PC-3 (cell line): ENCODE results near the gene NRIP1. TPM values are rescaled to one million over a fixed set of nuclear protein-coding genes. Genes with fewer than 3 reads are reported as not detected.
"Not testable (repeated sequence)": the region's sequence is repeated elsewhere in the genome, so short reads cannot be mapped to it uniquely, and the experiment has no call there.

Experiments used
- ATAC-seq: fragments of 200-7000 bp; cut with Tn5 transposase; 2 replicates; pipeline ENCODE4 v1.9.1; 2020; ENCODE audit warnings: mild to moderate bottlenecking, moderate library complexity
- BruUV-seq: library from RNA; stranded (reverse); fragments of 400-500 nt; replicated peaks from 2 replicates; lab custom pipeline; 2021; lab: Mats Ljungman, UMichigan
- CTCF ChIA-PET: fragments of 300-600 bp; sonication (Branson Sonifier 250); formaldehyde crosslinking; loops from one replicate; lab custom pipeline; 2022; ENCODE audit warnings: antibody characterized with exemption; lab: Charles Lee
- POLR2A ChIA-PET: fragments of 300-600 bp; sonication (Branson Sonifier 250); formaldehyde crosslinking; loops from one replicate; lab custom pipeline; 2022; ENCODE audit warnings: antibody characterized with exemption; ENCODE audit not compliant: unreplicated experiment; lab: Charles Lee
- DNase-seq: peaks from one replicate; pipeline ENCODE4 v3.0.0-alpha.2; 2015
- H2AFZ ChIP-seq: fragments of 300-600 bp; sonication (generic); 2 replicates; pipeline ENCODE4 v1.6.0; 2016; ENCODE audit warnings: antibody characterized with exemption, low read length
- H3F3A ChIP-seq: fragments of 300-600 bp; sonication (generic); one replicate; pipeline ENCODE4 v1.6.0; 2017; ENCODE audit warnings: antibody characterized with exemption, low read length, control low read depth, mild to moderate bottlenecking; ENCODE audit not compliant: unreplicated experiment
- H3K27ac ChIP-seq: fragments of 300-600 bp; sonication (generic); 2 replicates; pipeline ENCODE4 v1.5.1; 2016; ENCODE audit warnings: mild to moderate bottlenecking, low read length
- H3K27me3 ChIP-seq: fragments of 300-600 bp; sonication (generic); 2 replicates; pipeline ENCODE4 v1.6.1; 2016; ENCODE audit warnings: low read length, mixed read lengths
- H3K36me3 ChIP-seq: fragments of 300-600 bp; sonication (generic); 2 replicates; pipeline ENCODE4 v1.6.1; 2016; ENCODE audit warnings: low read depth, mixed run types, low read length, mixed read lengths
- H3K4me1 ChIP-seq: fragments of 300-600 bp; sonication (generic); 2 replicates; pipeline ENCODE4 v1.5.1; 2016; ENCODE audit warnings: low read length; ENCODE audit not compliant: insufficient read depth
- H3K4me2 ChIP-seq: fragments of 300-600 bp; sonication (generic); 2 replicates; pipeline ENCODE4 v1.6.0; 2016; ENCODE audit warnings: low read length
- H3K4me3 ChIP-seq: fragments of 300-600 bp; sonication (generic); 2 replicates; pipeline ENCODE4 v1.5.1; 2016; ENCODE audit warnings: mild to moderate bottlenecking, low read length, mixed read lengths
- H3K79me2 ChIP-seq: fragments of 300-600 bp; sonication (generic); 2 replicates; pipeline ENCODE4 v1.6.1; 2017; ENCODE audit warnings: low read length, mixed read lengths
- H3K9ac ChIP-seq: fragments of 300-600 bp; sonication (generic); 2 replicates; pipeline ENCODE4 v1.6.0; 2016; ENCODE audit warnings: mild to moderate bottlenecking, low read length
- H3K9me2 ChIP-seq: fragments of 300-600 bp; sonication (generic); replicated peaks from 2 replicates; pipeline ENCODE4 v1.6.1; 2016; ENCODE audit warnings: mixed run types, low read length, mixed read lengths
- H3K9me3 ChIP-seq: fragments of 300-600 bp; sonication (generic); 2 replicates; pipeline ENCODE4 v1.6.1; 2016; ENCODE audit warnings: low read length, mixed read lengths
- H4K20me1 ChIP-seq: fragments of 300-600 bp; sonication (generic); 2 replicates; pipeline ENCODE4 v1.6.1; 2016; ENCODE audit warnings: low read length, mixed read lengths
- CTCF ChIP-seq: fragments of 300-600 bp; sonication (generic); conservative IDR thresholded peaks from 2 replicates; pipeline ENCODE4 v1.5.1; 2017; ENCODE audit warnings: antibody characterized with exemption, low read depth, mild to moderate bottlenecking, low read length
- EZH2 ChIP-seq: fragments of 300-600 bp; sonication (generic); IDR thresholded peaks from one replicate; pipeline ENCODE4 v1.6.1; 2017; ENCODE audit warnings: antibody characterized with exemption, mild to moderate bottlenecking, low read length; ENCODE audit not compliant: unreplicated experiment
- EZH2phosphoT487 ChIP-seq: fragments of 300-600 bp; sonication (generic); IDR thresholded peaks from 2 replicates; pipeline ENCODE4 v1.6.1; 2018; ENCODE audit warnings: mild to moderate bottlenecking, antibody characterized with exemption, low read length, borderline replicate concordance
- intact Hi-C: fragments of 100-400 bp; cut with micrococcal nuclease; formaldehyde crosslinking; loops from 2 replicates; pipeline ENCODE4 v1.9.0; 2023
- total RNA-seq: library from RNA; depleted of rRNA; stranded (reverse); fragments of >200 nt; gene quantifications from 2 replicates; pipeline ENCODE4 v1.2.3, GENCODE V29; 2014

NRIP1 gene
- total RNA-seq, 1 experiment from 2014 or later = 69.2 TPM

DNA sequence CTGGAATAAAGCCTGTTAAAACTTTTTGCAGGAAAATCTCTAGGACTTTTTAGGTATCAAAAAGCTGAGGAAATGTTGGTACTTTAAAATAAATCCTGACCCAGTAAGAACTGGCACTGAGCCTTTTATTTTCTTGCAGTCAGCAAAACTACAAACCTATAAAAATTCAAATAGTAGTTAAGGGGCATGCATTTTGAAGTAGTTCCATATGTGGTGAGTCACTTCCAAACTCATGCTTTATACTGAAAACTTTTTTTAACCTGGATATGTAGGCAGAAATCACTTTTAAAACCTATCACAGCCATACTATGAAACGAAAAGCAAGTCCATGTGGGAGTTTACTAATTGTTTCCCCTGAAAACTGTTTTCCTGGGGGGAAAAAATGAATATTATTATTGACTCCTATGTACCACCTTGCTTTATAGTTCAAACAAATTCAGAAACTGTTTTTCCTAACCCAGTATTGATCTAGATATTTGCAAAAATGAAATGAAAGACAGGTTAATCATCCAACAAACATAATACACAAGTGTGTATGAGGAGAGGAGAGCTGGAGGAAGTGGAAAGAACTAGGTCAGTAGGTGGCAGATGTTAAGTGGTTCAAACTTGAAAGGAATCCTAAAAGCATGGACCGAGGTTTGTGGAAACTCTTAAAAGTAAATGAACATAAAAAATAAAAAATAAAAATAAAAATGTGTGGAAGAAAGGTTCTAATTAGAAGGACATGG, 30.5 kb downstream of the NRIP1 start:
- H3K9me3 ChIP-seq = no peaks in the 10 kb centered on the region
- H3K27ac ChIP-seq = peak overlapping the region; percentile 63
- intact Hi-C loops = loop anchor here (2.0 kb wide), 1 partner anchor 27 kb away; no protein-coding TSS in a partner anchor
- CTCF ChIA-PET = interaction anchor here (1.1 kb wide), 1 partner anchor 519 kb away, joined by 5 read pairs; no protein-coding TSS in a partner anchor
- peak; percentile 64 for DNase-seq
- no peak for TF ChIP-seq EZH2
- no peak for TF ChIP-seq CTCF
- TF ChIP-seq EZH2phosphoT487 = no peak
- H3K4me3 ChIP-seq = 0 out of 2 replicates have a peak overlapping the region, but pooled peaks have one; percentile 8
- H3K4me1 ChIP-seq = peaks cover 25% of the 10 kb centered on the region
- no peaks in the 10 kb centered on the region for H3K27me3 ChIP-seq
- no peak overlapping the region for H2AFZ ChIP-seq
- peaks cover 10% of the 10 kb centered on the region for H3F3A ChIP-seq
- peak overlapping the region; percentile 50 for H3K4me2 ChIP-seq
- ATAC-seq = peak; percentile 90
- peak overlapping the region; percentile 16; the same call in 1 of the 2 replicates for H3K9ac ChIP-seq
- POLR2A ChIA-PET = interaction anchor here (0.6 kb wide), 1 partner anchor 25 kb away, joined by 3 read pairs; no protein-coding TSS in a partner anchor
- peaks cover 97% of the 10 kb centered on the region for H3K79me2 ChIP-seq
- no peaks in the 10 kb centered on the region for H3K9me2 ChIP-seq
- BruUV-seq = no TSS peak
- peaks cover 23% of the 10 kb centered on the region for H4K20me1 ChIP-seq
- peaks cover 55% of the 10 kb centered on the region for H3K36me3 ChIP-seq

- Histone ChIP-seq H3K4me2 (no peak overlapping the region), H3K9me3 (no peaks in the 10 kb centered on the region), H3K27me3 (no peaks in the 10 kb centered on the region), H3K4me1 (peaks cover 25% of the 10 kb centered on the region), H4K20me1 (peaks cover 31% of the 10 kb centered on the region), H3K36me3 (peaks cover 35% of the 10 kb centered on the region), H2AFZ (no peak overlapping the region), H3K4me3 (no peak overlapping the region), H3K79me2 (peaks cover 97% of the 10 kb centered on the region), H3K9me2 (no peaks in the 10 kb centered on the region), H3K9ac (no peak overlapping the region), H3F3A (peaks cover 10% of the 10 kb centered on the region), H3K27ac (no peak overlapping the region)
- TF ChIP-seq EZH2phosphoT487 (no peak), CTCF (no peak), EZH2 (no peak)
- DNase-seq (no peak), ATAC-seq (no peak)
- CTCF ChIA-PET = no interaction called here
- POLR2A ChIA-PET = no interaction called here
- BruUV-seq = no TSS peak
- intact Hi-C loops = no loop called here
Observed at GRCh38 chr21:15031790-15032357, 32.9 kb downstream of the NRIP1 start.

DNA sequence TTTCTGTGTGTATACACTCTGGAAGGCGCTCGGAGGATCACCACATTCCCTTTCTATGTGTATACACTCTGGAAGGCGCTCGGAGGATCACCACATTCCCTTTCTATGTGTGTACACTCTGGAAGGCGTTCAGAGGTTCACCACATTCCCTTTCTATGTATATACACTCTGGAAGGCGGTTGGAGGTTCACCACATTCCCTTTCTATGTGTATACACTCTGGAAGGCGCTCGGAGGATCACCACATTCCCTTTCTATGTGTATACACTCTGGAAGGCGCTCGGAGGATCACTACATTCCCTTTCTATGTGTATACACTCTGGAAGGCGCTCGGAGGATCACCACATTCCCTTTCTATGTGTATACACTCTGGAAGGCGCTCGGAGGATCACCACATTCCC, 33.4 kb downstream of the NRIP1 start:
- H3K27me3 ChIP-seq, H3K9me2 ChIP-seq, H3K27ac ChIP-seq, BruUV-seq, CTCF ChIA-PET, DNase-seq, H3K9me3 ChIP-seq, ATAC-seq, H3K4me3 ChIP-seq, H2AFZ ChIP-seq, H3K9ac ChIP-seq, H3F3A ChIP-seq, H3K4me2 ChIP-seq, POLR2A ChIA-PET, intact Hi-C loops: not testable (repeated sequence)
- Histone ChIP-seq H3K36me3 (peaks cover 35% of the 10 kb centered on the region), H3K4me1 (peaks cover 23% of the 10 kb centered on the region), H3K79me2 (peaks cover 97% of the 10 kb centered on the region), H4K20me1 (peaks cover 36% of the 10 kb centered on the region)

GRCh38 chr21:15030861-15031260, 33.9 kb downstream of the NRIP1 start:
- CTCF ChIA-PET, H3K4me3 ChIP-seq, H3K4me2 ChIP-seq, ATAC-seq, POLR2A ChIA-PET, BruUV-seq, H3K9ac ChIP-seq, H3K27me3 ChIP-seq, H3F3A ChIP-seq, H3K9me2 ChIP-seq, intact Hi-C loops, H3K9me3 ChIP-seq, H3K27ac ChIP-seq, H2AFZ ChIP-seq: not testable (repeated sequence)
- peaks cover 18% of the 10 kb centered on the region for H3K4me1 ChIP-seq
- peak; percentile 34 for DNase-seq
- H4K20me1 ChIP-seq = peaks cover 40% of the 10 kb centered on the region
- H3K36me3 ChIP-seq = peaks cover 35% of the 10 kb centered on the region
- peaks cover 97% of the 10 kb centered on the region for H3K79me2 ChIP-seq
